Testis (tissue), 2 donors: ENCODE measurements around the gene SERPINA12.

Experiments used
- POLR2A ChIP-seq: fragments of 450-650 bp; IDR thresholded peaks from one replicate; pipeline ENCODE4 v1.6.1; 2017; ENCODE audit warnings: antibody characterized with exemption, mild to moderate bottlenecking, moderate library complexity
- TF ChIP-seq, protein P1 (sequence below), 3 experiments: fragments of 450-650 bp in 2 of 3; fragments of 200-600 bp in 1 of 3; sonication (generic) in 1 of 3; IDR thresholded peaks; one replicate each; pipeline ENCODE4 v1.5.1; 2016 to 2019; ENCODE audit warnings: antibody characterized with exemption in 3 of 3, mild to moderate bottlenecking in 2 of 3, moderate library complexity in 1 of 3

DNA sequence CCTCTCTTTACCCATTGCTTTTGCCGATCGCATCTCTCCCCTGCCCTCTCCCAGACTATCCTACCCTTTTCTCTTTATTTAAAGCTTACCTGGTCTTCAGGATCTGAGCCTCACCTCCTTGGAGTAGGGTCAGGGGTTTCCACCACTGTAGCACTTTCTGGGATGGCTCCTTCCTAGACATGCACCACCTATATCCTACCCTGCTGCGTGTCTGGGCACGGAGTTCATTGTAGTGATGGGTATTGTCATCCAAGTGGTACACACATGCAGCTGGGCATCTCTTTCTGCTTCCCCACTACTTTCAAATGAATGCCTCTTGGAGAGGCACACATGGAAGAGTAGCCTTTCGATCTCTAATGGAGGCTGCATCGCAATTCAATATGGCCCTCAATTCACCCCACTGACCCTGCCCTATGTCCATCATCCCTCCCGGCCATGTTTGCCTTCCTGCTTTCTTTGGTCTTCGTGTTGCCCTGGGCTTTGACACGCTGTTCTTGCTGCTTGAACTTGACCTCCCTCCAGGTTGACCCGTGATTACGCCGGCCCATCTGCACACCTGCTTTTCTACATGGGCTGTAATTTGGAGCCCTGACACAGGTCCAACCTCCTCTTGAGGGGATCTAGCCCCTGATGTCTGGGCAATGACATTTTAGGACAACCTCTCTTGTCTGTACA is 67.6 kb downstream of the SERPINA12 start:
- TF ChIP-seq, protein P1, sequence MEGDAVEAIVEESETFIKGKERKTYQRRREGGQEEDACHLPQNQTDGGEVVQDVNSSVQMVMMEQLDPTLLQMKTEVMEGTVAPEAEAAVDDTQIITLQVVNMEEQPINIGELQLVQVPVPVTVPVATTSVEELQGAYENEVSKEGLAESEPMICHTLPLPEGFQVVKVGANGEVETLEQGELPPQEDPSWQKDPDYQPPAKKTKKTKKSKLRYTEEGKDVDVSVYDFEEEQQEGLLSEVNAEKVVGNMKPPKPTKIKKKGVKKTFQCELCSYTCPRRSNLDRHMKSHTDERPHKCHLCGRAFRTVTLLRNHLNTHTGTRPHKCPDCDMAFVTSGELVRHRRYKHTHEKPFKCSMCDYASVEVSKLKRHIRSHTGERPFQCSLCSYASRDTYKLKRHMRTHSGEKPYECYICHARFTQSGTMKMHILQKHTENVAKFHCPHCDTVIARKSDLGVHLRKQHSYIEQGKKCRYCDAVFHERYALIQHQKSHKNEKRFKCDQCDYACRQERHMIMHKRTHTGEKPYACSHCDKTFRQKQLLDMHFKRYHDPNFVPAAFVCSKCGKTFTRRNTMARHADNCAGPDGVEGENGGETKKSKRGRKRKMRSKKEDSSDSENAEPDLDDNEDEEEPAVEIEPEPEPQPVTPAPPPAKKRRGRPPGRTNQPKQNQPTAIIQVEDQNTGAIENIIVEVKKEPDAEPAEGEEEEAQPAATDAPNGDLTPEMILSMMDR (IDR thresholded peaks at IDR 0.05): no peak
- TF ChIP-seq POLR2A: no peak
